Neural progenitor cell (in vitro differentiated cells): ENCODE measurements around the gene SLC20A1.

Source experiments
- CTCF ChIP-seq: fragments of 200-600 bp; sonication (generic); IDR thresholded peaks from 2 replicates; pipeline ENCODE4 v1.5.1; 2017; ENCODE audit warnings: antibody characterized with exemption, mild to moderate bottlenecking
- EZH2 ChIP-seq: fragments of 200-600 bp; sonication (generic); IDR thresholded peaks from 2 replicates; pipeline ENCODE4 v1.6.1; 2017; ENCODE audit warnings: antibody characterized with exemption, mild to moderate bottlenecking, moderate library complexity
- EZH2phosphoT487 ChIP-seq: fragments of 200-600 bp; sonication (generic); IDR thresholded peaks from 2 replicates; pipeline ENCODE4 v1.6.1; 2017; ENCODE audit warnings: antibody characterized with exemption

GRCh38 chr2:112614201-112614840 lies 31.4 kb upstream of the SLC20A1 start:
- no peak for TF ChIP-seq EZH2
- TF ChIP-seq CTCF: no peak
- TF ChIP-seq EZH2phosphoT487: no peak
